ENCODE data around the gene MYO9B.

GRCh38 chr19:17148130-17148529 lies 72.6 kb downstream of the MYO9B start:
- TF ChIP-seq POLR2AphosphoS5 (IDR thresholded peaks at IDR 0.05; ENCODE audit: low read depth, low read length) (no peak), TAF1 (IDR thresholded peaks at IDR 0.05; ENCODE audit: borderline replicate concordance, insufficient read depth, low read length) (no peak), FOXP2 (optimal IDR thresholded peaks at IDR 0.05; ENCODE audit: borderline replicate concordance, extremely low read depth, extremely low read length, insufficient read depth) (no peak)
